Fibroblast of villous mesenchyme (primary cell): Measurements from ENCODE around the gene ZNF234. TPM values are rescaled to one million over a fixed set of nuclear protein-coding genes. Genes with fewer than 3 reads are reported as not detected.
A peak's percentile ranks its signal among the peaks of the same experiment; 100 is the strongest.
"Not testable (repeated sequence)": the region's sequence is repeated elsewhere in the genome, so short reads cannot be mapped to it uniquely, and the experiment has no call there.

Experiments used
- DNase-seq: peaks from one replicate; pipeline ENCODE4 v3.0.0-alpha.2; 2010; ENCODE audit warnings: low read depth
- H3K4me3 ChIP-seq: 2 replicates; pipeline ENCODE4 v1.5.1; 2011; ENCODE audit warnings: low read depth, mild to moderate bottlenecking, low read length
- total RNA-seq: library from RNA; depleted of rRNA; stranded (reverse); fragments of >200 nt; gene quantifications from 2 replicates; pipeline ENCODE4 v1.2.3, GENCODE V29; 2012
- TF ChIP-seq, protein P1 (sequence below): IDR thresholded peaks from 2 replicates; pipeline ENCODE4 v1.5.1; 2012; ENCODE audit warnings: low read depth, mild to moderate bottlenecking, low read length; ENCODE audit not compliant: insufficient read depth

The ZNF234 gene
- total RNA-seq, 1 donor, result 12.5 TPM

DNA sequence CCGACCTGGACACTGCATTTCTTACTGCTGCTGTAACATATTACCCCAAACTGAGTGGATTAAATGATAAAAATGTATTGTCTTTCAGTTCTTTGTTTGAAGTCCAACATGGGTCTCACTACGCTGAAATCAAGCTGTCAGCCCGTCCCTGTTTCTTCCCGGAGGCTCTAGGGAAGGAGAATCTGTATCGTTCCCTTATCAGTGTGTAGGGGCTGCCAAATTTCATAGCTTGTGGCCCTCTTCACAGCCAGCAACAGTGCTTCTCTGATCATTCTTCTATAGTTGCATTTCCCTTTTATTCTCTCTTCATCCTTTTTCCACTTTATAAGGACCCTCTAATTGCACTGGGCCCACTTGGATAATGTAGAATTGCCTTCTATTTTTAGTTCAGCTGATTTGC, 10.1 kb downstream of the ZNF234 start:
- no peak overlapping the region for H3K4me3 ChIP-seq
- TF ChIP-seq, protein P1, sequence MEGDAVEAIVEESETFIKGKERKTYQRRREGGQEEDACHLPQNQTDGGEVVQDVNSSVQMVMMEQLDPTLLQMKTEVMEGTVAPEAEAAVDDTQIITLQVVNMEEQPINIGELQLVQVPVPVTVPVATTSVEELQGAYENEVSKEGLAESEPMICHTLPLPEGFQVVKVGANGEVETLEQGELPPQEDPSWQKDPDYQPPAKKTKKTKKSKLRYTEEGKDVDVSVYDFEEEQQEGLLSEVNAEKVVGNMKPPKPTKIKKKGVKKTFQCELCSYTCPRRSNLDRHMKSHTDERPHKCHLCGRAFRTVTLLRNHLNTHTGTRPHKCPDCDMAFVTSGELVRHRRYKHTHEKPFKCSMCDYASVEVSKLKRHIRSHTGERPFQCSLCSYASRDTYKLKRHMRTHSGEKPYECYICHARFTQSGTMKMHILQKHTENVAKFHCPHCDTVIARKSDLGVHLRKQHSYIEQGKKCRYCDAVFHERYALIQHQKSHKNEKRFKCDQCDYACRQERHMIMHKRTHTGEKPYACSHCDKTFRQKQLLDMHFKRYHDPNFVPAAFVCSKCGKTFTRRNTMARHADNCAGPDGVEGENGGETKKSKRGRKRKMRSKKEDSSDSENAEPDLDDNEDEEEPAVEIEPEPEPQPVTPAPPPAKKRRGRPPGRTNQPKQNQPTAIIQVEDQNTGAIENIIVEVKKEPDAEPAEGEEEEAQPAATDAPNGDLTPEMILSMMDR, result no peak
- no peak for DNase-seq

DNA sequence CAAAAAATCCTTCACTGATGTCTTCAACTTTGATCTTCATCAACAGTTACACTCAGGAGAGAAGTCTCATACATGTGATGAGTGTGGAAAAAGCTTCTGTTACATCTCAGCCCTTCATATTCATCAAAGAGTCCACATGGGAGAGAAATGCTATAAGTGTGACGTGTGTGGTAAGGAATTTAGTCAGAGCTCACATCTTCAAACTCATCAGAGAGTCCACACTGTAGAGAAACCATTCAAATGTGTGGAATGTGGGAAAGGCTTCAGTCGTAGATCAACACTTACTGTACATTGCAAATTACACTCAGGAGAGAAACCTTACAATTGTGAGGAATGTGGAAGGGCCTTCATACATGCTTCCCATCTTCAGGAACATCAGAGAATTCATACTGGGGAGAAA, 15.1 kb downstream of the ZNF234 start:
- H3K4me3 ChIP-seq, result no peak overlapping the region
- TF ChIP-seq, protein P1, result no peak
- DNase-seq, result no peak

DNA sequence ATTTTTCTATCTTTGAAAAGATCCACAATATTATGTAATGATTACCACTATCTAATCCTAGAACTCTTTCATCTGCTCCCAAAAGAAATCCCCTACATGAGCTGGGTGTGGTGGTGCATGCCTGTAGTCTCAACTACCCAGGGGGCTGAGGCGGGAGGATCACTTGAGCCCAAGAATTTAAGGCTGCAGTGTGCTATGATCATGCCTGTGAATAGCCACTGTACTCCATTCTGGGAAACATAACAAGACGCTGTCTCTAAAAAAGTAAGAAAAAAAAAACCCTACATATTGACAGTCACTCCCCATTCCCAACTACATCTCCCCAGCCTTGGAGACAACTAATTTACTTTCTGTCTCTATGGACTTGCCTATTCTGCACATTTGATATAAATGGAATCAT, 22.4 kb downstream of the ZNF234 start:
- no peak overlapping the region for H3K4me3 ChIP-seq
- TF ChIP-seq, protein P1, result no peak
- DNase-seq, result no peak

DNA sequence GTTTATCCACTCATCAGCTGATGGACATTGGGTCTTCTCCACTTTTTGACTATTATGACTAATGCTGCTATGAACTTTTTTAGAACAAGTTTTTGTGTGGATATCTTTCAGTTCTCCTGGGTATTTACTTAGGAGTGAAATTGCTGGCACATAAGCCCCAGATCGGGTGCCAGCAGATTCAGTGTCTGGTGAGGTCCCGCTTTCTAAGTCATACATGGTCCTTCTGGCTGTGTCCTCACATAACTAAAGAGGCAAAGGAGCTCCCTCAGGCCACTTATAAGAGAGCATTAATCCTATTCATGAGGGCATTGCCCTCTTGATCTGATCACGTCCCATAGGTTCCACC, 22.9 kb downstream of the ZNF234 start:
- DNase-seq, result no peak
- peak overlapping the region; percentile 96 for H3K4me3 ChIP-seq
- TF ChIP-seq, protein P1, result no peak

- TF ChIP-seq, protein P1, result no peak
- peak; percentile 98 for DNase-seq
- H3K4me3 ChIP-seq, result peak within 1 kb of the TSS; percentile 96
Observed at GRCh38 chr19:44164673-44165512, 23.5 kb downstream of the ZNF234 start, which contains the start of gene ZNF226. ZNF226 (plus strand) TSS chr19:44165100; CDS start chr19:44170081, 4,981 bp downstream.

DNA sequence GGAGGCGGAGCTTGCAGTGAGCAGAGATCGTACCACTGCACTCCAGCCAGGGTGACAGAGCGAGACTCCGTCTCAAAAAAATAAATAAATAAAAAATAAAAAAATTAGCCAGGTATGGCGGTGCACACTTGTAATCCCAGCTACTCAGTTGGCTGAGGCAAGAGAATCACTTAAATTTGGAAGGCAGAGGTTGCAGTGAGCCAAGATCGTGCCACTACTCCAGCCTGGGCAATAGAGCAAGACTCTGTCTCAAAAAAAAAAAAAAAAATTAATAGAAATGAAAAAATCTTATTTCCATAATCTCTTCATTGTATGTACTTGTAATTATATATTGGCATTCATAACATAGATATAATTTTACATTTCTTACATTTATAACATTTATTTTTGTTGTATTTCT, 29.3 kb downstream of the ZNF234 start:
- not testable (repeated sequence) for H3K4me3 ChIP-seq, DNase-seq

DNA sequence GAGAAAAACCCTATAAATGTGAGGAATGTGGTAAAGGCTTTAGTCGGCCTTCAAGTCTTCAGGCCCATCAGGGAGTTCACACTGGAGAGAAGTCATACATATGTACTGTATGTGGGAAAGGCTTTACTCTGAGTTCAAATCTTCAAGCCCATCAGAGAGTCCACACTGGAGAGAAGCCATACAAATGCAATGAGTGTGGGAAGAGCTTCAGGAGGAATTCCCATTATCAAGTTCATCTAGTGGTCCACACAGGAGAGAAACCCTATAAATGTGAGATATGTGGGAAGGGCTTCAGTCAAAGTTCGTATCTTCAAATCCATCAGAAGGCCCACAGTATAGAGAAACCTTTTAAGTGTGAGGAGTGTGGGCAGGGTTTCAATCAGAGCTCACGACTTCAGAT, 35.2 kb downstream of the ZNF234 start:
- TF ChIP-seq, protein P1, result no peak
- DNase-seq, result peak; percentile 1
- H3K4me3 ChIP-seq, result no peak overlapping the region
